KOPT-K1 (cell line): Measurements from ENCODE around the gene DPPA2.

Experiments used
- H3K27ac ChIP-seq: fragments of 200-600 bp; sonication (generic); 2 replicates; pipeline ENCODE4 v1.5.1; 2016; ENCODE audit warnings: antibody characterized with exemption, mild to moderate bottlenecking, low read depth, low read length; ENCODE audit not compliant: poor library complexity, severe bottlenecking
- H3K36me3 ChIP-seq: fragments of 200-600 bp; sonication (generic); 2 replicates; pipeline ENCODE4 v1.5.1; 2017; ENCODE audit warnings: antibody characterized with exemption, mild to moderate bottlenecking, low read length, moderate library complexity; ENCODE audit not compliant: insufficient read depth
- H3K9me3 ChIP-seq: fragments of 200-600 bp; sonication (generic); 2 replicates; pipeline ENCODE4 v1.5.1; 2017; ENCODE audit warnings: antibody characterized with exemption, low read length, mild to moderate bottlenecking; ENCODE audit not compliant: insufficient read depth, poor library complexity, severe bottlenecking

Gene DPPA2

DNA sequence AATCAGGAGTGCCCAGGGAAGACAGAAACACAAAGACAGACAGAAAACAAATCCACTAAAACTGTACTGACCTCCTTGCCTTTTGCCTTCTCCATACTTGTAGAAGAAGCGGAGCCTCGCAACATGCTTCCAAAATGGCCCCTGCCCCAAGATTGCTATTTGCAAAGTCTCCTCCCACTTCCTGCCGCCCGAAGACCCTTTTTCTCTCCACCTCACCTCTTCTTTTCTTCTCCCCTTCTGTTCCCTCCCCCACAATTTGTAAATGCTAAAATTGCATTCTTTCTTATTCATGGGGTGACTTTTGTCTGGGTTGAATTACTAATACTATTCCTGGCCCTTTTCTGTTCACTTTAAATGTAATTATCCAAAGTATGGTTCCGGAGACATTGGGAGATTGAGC is 21.1 kb upstream of the DPPA2 start, which contains the start of gene DPPA4:
Gene DPPA4, minus strand, starts transcription at position 154 of the 400 bp plus-strand sequence. Its CDS starts 29 bp downstream, at position 125.
- no peaks in the 10 kb centered on the region for H3K36me3 ChIP-seq
- H3K27ac ChIP-seq = no peak within 1 kb of the TSS

DNA sequence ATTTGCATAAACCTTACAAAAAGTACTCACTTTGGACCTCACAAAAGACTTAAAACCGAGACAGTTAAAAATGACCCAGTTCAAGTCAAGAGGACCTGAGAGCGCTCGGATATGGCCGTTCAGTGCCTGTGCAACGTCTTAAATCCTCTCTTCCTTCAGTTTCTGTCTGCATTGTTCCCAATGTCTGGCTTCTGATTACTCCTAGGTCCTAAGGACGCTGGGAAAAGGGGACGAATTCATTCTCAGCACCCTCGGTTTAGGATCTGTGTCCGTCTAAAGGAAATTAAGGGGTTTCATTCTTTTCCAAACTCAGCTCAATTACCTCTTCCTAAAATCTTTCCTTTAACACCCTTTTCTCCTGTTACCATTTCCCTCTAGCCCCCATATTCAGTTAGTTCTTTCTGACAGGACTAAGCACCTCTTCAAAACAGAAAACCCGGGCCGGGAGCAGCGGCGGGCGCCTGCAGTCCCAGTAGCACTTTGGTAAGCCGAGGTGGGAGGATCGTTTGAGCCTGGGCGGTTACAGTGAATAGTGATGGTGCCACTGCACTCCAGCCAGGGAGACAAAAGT is 20.1 kb upstream of the DPPA2 start:
- no peaks in the 10 kb centered on the region for H3K36me3 ChIP-seq
- H3K9me3 ChIP-seq = no peaks in the 10 kb centered on the region
- H3K27ac ChIP-seq = no peak overlapping the region

More for the DNA sequence above, 21.1 kb upstream of the DPPA2 start, which contains the start of gene DPPA4:
- H3K9me3 ChIP-seq = no peaks in the 10 kb centered on the region

DNA sequence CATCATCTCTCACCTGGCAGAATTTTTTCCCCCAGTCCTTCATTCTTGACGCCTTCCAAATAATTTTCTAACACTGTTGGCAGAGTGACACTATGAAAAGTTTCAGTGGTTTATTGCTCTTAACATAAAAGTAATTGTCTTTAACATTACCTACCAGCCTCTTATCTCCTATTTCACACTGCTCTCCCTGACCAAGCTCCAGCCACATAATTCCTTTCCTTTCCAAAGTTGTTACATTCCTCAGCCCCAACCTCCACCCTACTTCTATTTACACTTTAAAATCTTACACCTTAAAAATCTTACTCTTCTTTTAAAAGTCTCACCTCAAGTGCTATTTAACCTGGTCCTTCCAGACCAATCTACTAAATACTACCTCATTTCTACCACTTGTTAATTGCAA is 18.3 kb upstream of the DPPA2 start:
- Histone ChIP-seq H3K27ac (no peak overlapping the region), H3K36me3 (no peaks in the 10 kb centered on the region), H3K9me3 (no peaks in the 10 kb centered on the region)

DNA sequence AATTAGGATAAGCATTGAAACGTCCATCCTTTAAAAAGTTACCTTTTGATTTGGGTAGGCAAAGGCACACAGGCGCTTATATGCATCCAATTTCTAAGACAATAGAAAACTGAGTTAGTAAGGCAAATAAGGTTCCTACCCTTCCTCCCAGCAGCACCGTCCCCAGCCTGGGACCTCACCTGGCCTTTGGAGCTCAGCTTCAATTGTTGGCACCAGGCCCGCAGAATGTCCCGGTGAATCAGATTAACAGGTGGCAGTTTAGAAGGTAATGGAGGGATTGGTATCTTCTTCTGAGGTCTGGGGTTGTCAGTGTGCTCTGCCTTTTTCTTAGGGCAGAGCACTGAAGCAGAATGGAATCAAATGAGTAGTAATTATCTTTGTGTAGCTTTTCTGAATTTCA is 15.4 kb upstream of the DPPA2 start:
- no peak overlapping the region for H3K27ac ChIP-seq
- H3K36me3 ChIP-seq = no peaks in the 10 kb centered on the region
- H3K9me3 ChIP-seq = no peaks in the 10 kb centered on the region

DNA sequence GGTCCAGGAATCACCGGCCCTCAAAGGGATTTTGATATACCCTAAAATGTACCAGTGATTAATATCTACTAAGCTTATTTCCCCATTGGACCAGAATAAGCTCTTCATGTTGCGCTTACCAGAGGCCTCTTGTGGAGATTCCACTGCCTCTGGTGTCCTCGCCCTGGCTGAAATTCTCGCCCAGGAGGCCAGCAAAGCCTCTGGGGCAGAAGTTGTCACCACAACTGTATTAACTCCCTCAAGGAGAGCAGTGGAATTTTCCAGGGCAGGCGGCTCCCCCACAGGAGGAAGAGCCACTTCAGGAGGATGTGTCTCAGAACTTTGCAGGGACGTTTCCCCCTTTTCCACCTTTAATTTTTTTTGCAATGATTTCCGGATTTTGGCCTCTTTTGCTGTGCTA is 14.1 kb upstream of the DPPA2 start:
- no peaks in the 10 kb centered on the region for H3K9me3 ChIP-seq
- H3K27ac ChIP-seq = no peak overlapping the region
- no peaks in the 10 kb centered on the region for H3K36me3 ChIP-seq

DNA sequence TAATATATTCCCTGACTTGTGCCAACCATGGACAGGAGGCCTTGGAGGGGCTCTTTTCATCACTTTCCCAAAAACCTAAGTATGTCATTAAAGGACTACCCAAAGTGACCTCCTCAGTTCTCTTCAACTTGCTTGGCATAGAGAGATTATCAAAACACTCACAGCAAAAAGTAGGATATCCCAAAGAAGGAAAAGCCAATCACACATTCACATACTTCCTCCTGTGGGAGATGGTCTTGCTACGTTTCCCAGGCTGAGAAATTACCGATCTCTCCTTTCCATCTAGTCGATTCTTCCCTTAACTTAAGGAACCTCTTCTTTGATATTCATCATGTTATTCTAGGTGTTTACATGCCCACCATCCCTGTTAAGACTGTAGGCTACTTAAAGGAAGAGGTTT is 11.9 kb upstream of the DPPA2 start:
- Histone ChIP-seq H3K27ac (no peak overlapping the region), H3K9me3 (no peaks in the 10 kb centered on the region), H3K36me3 (no peaks in the 10 kb centered on the region)

DNA sequence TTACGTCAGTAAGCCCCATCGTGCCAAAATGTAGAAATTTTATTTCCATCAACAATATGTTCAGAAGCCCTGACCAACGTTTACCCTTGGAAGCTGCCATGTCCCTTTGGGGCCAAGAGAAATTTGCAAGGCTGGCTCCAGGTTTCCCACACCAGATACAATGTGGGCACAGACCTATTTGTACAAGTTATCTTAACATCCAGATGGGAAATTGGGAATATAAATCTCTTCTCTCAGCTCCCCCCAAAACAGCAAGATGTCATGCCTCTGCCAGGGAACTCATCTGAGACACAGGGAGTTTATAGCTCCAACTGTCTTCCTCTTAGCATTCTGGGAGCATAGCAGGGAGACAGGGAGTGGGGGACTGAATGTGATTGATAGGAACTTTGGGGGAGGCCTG is 9.3 kb upstream of the DPPA2 start:
- no peaks in the 10 kb centered on the region for H3K36me3 ChIP-seq
- no peaks in the 10 kb centered on the region for H3K9me3 ChIP-seq
- H3K27ac ChIP-seq = no peak overlapping the region

DNA sequence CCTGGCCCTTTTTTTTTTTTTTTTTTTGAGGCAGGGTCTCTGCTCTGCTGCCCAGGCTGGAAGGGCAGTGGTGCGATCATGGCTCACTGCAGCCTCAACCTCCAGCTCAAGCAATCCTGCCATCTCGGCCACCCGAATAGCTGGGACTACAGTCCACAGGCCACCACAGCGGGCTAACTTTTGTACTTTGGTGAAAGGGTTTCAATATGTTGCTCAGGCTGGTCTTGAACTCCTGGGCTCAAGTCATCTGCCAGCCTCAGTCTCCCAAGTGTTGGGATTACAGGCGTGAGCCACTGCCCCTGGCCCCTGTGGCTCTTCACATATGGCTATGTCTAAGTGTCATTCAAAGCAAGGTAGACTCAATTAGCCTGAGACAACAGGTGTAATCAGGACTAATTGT is 8.8 kb upstream of the DPPA2 start:
- no peaks in the 10 kb centered on the region for H3K9me3 ChIP-seq
- no peak overlapping the region for H3K27ac ChIP-seq
- H3K36me3 ChIP-seq = no peaks in the 10 kb centered on the region

DNA sequence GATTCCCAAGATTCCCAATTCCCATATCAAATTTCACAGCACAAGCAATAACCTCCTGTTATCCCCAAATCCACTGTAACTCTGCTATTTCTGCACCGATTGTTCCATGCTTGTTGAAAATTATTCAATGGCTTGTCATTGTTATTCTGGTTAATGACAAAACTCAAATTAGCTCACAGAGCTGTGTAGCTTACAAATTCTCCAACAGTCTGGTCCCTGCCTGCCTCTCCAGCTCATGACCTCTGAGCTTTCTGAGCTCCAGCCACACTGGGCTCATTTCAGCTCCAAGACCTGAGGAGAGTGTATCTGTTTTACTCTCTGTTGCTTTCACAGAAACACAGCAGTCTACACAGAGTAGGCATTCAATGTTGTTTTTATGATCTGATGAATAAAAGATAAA is 3.3 kb downstream of the DPPA2 start:
- Histone ChIP-seq H3K27ac (no peak overlapping the region), H3K9me3 (no peaks in the 10 kb centered on the region), H3K36me3 (no peaks in the 10 kb centered on the region)

DNA sequence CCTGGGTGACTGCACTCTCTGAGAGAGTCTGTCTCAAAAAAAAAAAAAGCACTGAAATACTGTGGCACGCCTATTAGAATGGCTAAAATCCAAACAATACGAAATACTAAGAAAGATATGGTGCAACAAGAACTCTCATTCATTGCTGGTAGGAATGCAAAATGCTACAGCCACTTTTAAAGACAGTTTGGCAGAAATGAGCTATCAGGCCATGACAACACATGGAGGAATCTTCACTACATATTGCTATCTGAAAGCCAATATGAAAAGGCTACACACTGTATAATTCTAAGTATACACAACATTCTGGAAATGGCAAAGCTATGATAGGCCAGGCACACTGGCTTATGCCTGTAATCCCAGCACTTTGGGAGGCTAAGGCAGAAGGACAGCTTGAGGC is 18.8 kb downstream of the DPPA2 start:
- no peak overlapping the region for H3K27ac ChIP-seq
- H3K36me3 ChIP-seq = no peaks in the 10 kb centered on the region
- no peaks in the 10 kb centered on the region for H3K9me3 ChIP-seq

DNA sequence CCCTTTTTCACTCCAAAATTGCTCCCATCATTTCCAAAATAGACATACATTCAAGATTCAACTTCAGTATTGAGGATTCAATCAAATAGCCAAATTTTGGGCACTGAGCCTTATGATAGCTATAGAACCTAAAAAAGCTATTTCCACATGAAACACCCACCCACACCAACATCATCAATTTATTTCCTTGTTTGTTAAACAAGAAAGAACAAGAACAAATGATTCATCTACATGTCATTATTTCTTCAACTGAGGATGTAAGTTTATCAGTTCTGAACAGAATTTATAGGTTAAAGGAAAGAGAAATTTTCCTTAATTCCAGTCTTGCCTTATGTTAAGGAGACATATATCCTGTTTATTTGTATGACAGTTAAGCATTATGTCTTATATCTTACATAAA is 32.2 kb downstream of the DPPA2 start:
- Histone ChIP-seq H3K36me3 (no peaks in the 10 kb centered on the region), H3K27ac (no peak overlapping the region)

DNA sequence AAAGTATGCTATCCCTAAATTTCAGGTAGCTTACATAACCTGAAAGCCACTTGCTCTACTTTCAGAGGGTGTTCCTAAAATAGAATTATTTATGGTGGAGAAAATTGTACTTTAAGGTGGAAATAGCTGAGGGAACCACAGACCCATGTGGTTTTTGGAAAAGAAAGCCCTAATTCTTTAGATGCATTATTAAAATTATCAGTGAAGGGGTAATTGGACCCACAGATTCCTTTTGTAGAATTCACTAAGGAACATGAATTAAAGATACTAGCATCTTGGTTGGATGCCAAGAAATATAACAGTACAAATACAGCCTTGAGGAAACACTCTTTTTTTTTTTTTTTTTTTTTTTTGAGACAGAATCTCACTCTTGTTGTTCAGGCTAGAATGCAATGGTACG is 37.8 kb downstream of the DPPA2 start:
- H3K9me3 ChIP-seq = no peaks in the 10 kb centered on the region
- no peak overlapping the region for H3K27ac ChIP-seq
- H3K36me3 ChIP-seq = no peaks in the 10 kb centered on the region

More for the DNA sequence above, 32.2 kb downstream of the DPPA2 start:
- no peaks in the 10 kb centered on the region for H3K9me3 ChIP-seq

DNA sequence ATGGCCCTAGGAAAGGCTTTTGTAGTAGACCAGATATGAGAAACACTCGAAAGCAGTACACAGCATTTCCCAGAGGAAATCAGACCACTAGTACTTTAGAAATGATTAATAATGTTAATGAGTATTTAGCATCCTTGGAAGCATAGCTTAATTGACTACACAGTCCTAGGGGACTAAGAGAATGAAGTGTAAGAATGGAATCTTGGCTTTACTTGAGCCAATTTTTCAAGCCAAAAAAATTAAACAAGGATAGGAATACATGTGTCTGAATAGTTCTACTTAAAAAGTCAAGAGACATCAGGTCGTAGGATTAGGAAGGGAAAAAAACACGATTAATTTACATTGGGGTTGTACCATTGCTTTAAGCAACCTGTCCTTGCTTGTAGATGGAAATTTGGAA is 38.2 kb downstream of the DPPA2 start:
- H3K36me3 ChIP-seq = no peaks in the 10 kb centered on the region
- no peak overlapping the region for H3K27ac ChIP-seq

DNA sequence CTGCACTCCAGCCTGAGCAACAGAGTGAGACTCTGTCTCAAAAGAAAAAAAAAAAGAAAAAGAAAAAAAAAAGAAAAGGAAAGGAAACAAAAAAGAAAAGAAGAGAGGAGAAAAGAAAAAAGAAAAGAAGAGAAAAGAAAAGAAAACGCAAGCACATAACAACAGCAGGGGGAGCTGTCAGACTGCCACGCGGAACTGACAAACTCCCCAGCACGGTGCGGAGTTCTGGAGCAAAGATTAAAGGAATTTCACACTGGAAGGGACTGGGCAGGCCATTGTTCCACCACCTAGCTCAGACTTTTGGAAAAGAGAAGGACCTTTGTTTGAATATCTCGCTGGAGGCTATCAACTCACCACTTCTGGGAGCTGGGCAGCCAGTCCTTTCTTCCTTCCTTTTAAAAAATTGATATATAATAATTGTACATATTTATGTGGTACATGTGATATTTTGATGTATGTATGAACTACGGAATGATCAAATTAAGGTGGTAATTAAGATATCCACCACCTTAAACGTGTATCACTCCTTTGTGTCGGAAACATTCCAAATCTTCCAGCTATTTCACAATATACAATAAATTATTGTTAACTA is 40.5 kb downstream of the DPPA2 start:
- H3K36me3 ChIP-seq = no peaks in the 10 kb centered on the region
- no peaks in the 10 kb centered on the region for H3K9me3 ChIP-seq
- H3K27ac ChIP-seq = no peak overlapping the region

More for the DNA sequence above, 38.2 kb downstream of the DPPA2 start:
- no peaks in the 10 kb centered on the region for H3K9me3 ChIP-seq

DNA sequence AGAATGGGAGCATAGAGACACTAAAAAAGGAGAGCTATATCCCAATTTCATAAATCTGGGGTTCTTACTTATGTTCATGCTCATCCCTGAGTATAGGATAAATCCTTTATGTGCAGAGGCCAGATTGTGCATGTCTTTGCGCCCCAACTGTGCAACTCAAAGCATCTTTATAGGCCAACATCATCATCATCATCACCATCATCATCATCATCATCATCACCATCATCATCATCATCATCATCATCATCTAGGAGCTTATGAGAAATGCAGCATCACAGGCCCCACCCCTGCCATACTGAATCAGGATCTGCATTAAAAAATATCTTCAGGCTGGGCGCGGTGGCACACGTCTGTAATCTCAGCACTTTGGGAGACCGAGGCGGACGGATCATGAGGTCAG is 45.5 kb downstream of the DPPA2 start:
- no peaks in the 10 kb centered on the region for H3K9me3 ChIP-seq
- no peak overlapping the region for H3K27ac ChIP-seq
- no peaks in the 10 kb centered on the region for H3K36me3 ChIP-seq

DNA sequence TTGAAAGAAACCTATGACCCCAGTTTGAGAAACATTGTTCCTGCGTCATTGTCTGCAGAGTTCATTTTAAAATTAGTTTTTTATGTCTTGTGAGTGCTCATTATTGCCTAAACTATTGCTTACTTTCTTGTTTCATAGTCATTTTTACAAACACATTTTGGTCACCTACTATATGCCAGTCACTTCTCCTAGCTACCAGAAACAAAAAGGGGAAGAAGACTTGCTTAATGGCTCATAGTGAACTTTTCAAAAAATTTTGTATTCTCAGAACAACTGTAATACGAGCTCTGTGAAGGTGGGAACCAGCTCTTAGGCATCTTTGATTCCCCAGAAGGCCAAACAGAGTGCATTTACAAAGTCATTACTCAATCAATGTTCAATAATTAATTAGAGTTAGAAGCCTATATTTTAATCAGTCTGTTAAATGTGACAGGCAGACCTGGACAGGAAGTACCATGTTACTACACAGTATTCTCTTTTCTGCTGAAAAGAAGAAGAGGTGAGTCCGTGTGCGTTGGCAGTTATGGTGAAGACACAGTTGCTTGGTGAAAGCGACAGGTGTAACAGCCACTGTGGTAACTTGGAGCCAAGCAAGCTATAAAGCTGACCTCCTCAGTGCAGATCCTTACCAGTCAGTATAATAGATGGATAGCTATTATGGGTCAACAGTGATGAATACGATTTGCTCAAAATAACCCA is 46.6 kb downstream of the DPPA2 start:
- Histone ChIP-seq H3K36me3 (no peaks in the 10 kb centered on the region), H3K9me3 (no peaks in the 10 kb centered on the region), H3K27ac (no peak overlapping the region)
